WTC11 (cell line): ENCODE data around the gene IMPDH2.
A peak's percentile ranks its signal among the peaks of the same experiment; 100 is the strongest.

Experiments used
- ATF1 ChIP-seq: sonication (generic); formaldehyde crosslinking; IDR thresholded peaks from 2 replicates; pipeline ENCODE4 v1.8.1; 2023; ENCODE audit warnings: mild to moderate bottlenecking, moderate library complexity, missing genetic modification reagents
- ATF2 ChIP-seq: sonication (generic); formaldehyde crosslinking; IDR thresholded peaks from 2 replicates; pipeline ENCODE4 v1.8.1; 2022; ENCODE audit warnings: low read depth, missing genetic modification reagents, borderline replicate concordance
- CREB1 ChIP-seq: sonication (generic); formaldehyde crosslinking; IDR thresholded peaks from 2 replicates; pipeline ENCODE4 v1.8.0; 2023; ENCODE audit warnings: mild to moderate bottlenecking, missing genetic modification reagents
- CTCF ChIP-seq: fragments of 200-600 bp; IDR thresholded peaks from 2 replicates; pipeline ENCODE4 v1.8.0; 2022; ENCODE audit warnings: antibody characterized with exemption
- E2F4 ChIP-seq: sonication (generic); formaldehyde crosslinking; IDR thresholded peaks from 2 replicates; pipeline ENCODE4 v1.8.1; 2022; ENCODE audit warnings: low read depth, mild to moderate bottlenecking, moderate library complexity, missing genetic modification reagents, borderline replicate concordance
- FOXJ3 ChIP-seq: sonication (generic); formaldehyde crosslinking; IDR thresholded peaks from 2 replicates; pipeline ENCODE4 v1.9.0; 2021; ENCODE audit warnings: missing genetic modification reagents, mild to moderate bottlenecking, borderline replicate concordance
- FOXK1 ChIP-seq: sonication (generic); formaldehyde crosslinking; IDR thresholded peaks from 2 replicates; pipeline ENCODE4 v1.8.0; 2022; ENCODE audit warnings: mild to moderate bottlenecking, moderate library complexity, missing genetic modification reagents
- IRF1 ChIP-seq: sonication (generic); formaldehyde crosslinking; IDR thresholded peaks from 2 replicates; pipeline ENCODE4 v1.8.0; 2023; ENCODE audit warnings: missing genetic modification reagents
- TP53 ChIP-seq: sonication (generic); formaldehyde crosslinking; IDR thresholded peaks from 2 replicates; pipeline ENCODE4 v1.8.1; 2023; ENCODE audit warnings: mild to moderate bottlenecking, missing genetic modification reagents
- USF1 ChIP-seq: sonication (generic); formaldehyde crosslinking; IDR thresholded peaks from 2 replicates; pipeline ENCODE4 v1.8.0; 2022; ENCODE audit warnings: mild to moderate bottlenecking, missing genetic modification reagents
- ZSCAN18 ChIP-seq: fragments of 250-450 bp; sonication (Bioruptor Pico); IDR thresholded peaks from 2 replicates; pipeline ENCODE4 v2.1.2; 2022; ENCODE audit warnings: mild to moderate bottlenecking, moderate library complexity

- TF ChIP-seq E2F4 (CRISPR knock-in tag) (no peak), CTCF (no peak), FOXJ3 (CRISPR knock-in tag) (no peak), USF1 (CRISPR knock-in tag) (no peak), ZSCAN18 (no peak), FOXK1 (peak; percentile 62; the same call in 1 of the 2 replicates), ATF1 (CRISPR knock-in tag) (no peak), TP53 (CRISPR knock-in tag) (peak; percentile 64; the same call in 1 of the 2 replicates), IRF1 (no peak), ATF2 (no peak), CREB1 (CRISPR knock-in tag) (no peak)
Measured at GRCh38 chr3:49017971-49018706, 11.1 kb downstream of the IMPDH2 start, which contains the start of gene DALRD3.
